Heart right ventricle (tissue), 16 donors: ENCODE results near the gene RAD51B. TPM values are rescaled to one million over a fixed set of nuclear protein-coding genes. Genes with fewer than 3 reads are reported as not detected.

Experiments used
- ATAC-seq, 8 donors: fragments of 200-7000 bp; cut with Tn5 transposase; one replicate each; pipeline ENCODE4 v1.9.1; 2020; ENCODE audit warnings: mild to moderate bottlenecking in 8 of 8, moderate library complexity in 8 of 8, moderate number of reproducible peaks in 1 of 8
- DNase-seq, 2 donors: peaks; one replicate each; pipeline ENCODE4 v3.0.0-alpha.2; 2020
- H3K27ac ChIP-seq, 10 donors: fragments of 200-600 bp; sonication (generic) in 2 of 10; one replicate each; pipeline versions ENCODE4 v1.5.0 to v1.8.0; 2020 to 2022; ENCODE audit warnings: mild to moderate bottlenecking in 3 of 10
- H3K27me3 ChIP-seq, 7 donors: fragments of 200-600 bp; one replicate each; pipeline ENCODE4 v1.8.0; 2021 to 2022; ENCODE audit warnings: mild to moderate bottlenecking in 2 of 7
- H3K36me3 ChIP-seq, 9 donors: fragments of 200-600 bp; sonication (generic) in 1 of 9; one replicate each; pipeline versions ENCODE4 v1.5.0 to v1.8.0; 2020 to 2022; ENCODE audit warnings: mild to moderate bottlenecking in 2 of 9
- H3K4me1 ChIP-seq, 9 donors: fragments of 200-600 bp; sonication (generic) in 1 of 9; one replicate each; pipeline versions ENCODE4 v1.5.0 to v1.8.0; 2020 to 2022; ENCODE audit warnings: mild to moderate bottlenecking in 4 of 9
- H3K4me3 ChIP-seq, 10 donors: fragments of 200-600 bp; sonication (generic) in 2 of 10; one replicate each; pipeline versions ENCODE4 v1.5.0 to v1.8.0; 2020 to 2022; ENCODE audit warnings: mild to moderate bottlenecking in 7 of 10, moderate library complexity in 2 of 10
- H3K9me3 ChIP-seq, 11 donors: fragments of 200-600 bp in 10 of 11; sonication (generic) in 2 of 11; one replicate each; pipeline versions ENCODE4 v1.5.0 to v1.8.0; 2013 to 2022; ENCODE audit warnings: mild to moderate bottlenecking in 2 of 11, control low read depth in 1 of 11, moderate library complexity in 1 of 11
- CTCF ChIP-seq, 9 donors: fragments of 200-600 bp; sonication (generic) in 2 of 9; IDR thresholded peaks; one replicate each; pipeline versions ENCODE4 v1.5.0 to v1.8.0; 2021 to 2022; ENCODE audit warnings: antibody characterized with exemption in 9 of 9, mild to moderate bottlenecking in 5 of 9, moderate library complexity in 1 of 9
- WGBS, 2 donors: extraction: QIAGEN DNeasy Blood & Tissue Kit; methylation state at CpG; one replicate each; pipeline ENCODE4 v1.1.7; 2013; ENCODE audit warnings: inconsistent platforms in 1 of 2; 5-methylcytosine and 5-hydroxymethylcytosine counted together
- intact Hi-C, 10 donors: fragments of 100-400 bp; cut with DNase I; formaldehyde crosslinking; loops; one replicate each; pipeline versions ENCODE4 v1.11.1 to v1.14.2; 2022
- polyA plus RNA-seq, 2 donors: library from polyadenylated mRNA; stranded (reverse); fragments of 200-250 nt; gene quantifications; one replicate each; pipeline ENCODE4 v1.2.3, GENCODE V29; 2013
- total RNA-seq, 10 donors: library from RNA; stranded (reverse); fragmentation: NEBNext Ultra II Directional in 3 of 10; extraction: Animal tissue kit (Norgen Biotek cat#: 25700) in 3 of 10; gene quantifications; one replicate each; pipeline versions ENCODE4 v1.2.1 to v1.2.4, GENCODE V29; 2021 to 2023
- donor health status: Arrhythmogenic right ventricular cardiomyopathy.
- donor health status: ischemic (EF 13 %, LVEDD 7.1; RV severe dilation, severe dysfunction).
- donor health status: healthy with polysubstance abuse.
- donor health status: DM: no; HTN: yes; CAD: no.
- donor health status: DM: no; HTN: no; CAD: no.
- donor health status: ischemic (EF 25% LVEDD 6.9; RV normal size, moderate dysfunction).
- donor health status: ischemic (EF 25% LVEDD 5.7; RV mildly dilated, moderate dysfunction).
- donor health status: healthy.
- donor health status: DM: yes; HTN: yes; CAD: no.
- donor health status: Ischemic cardiomyopathy.
- donor health status: ischemic (EF 35%, LVEDD 5.7; RV mildly dilated, moderate dysfunction).
- donor health status: nonischemic (EF 11% LVEDD 7.7; RV severe dilation, severe dysfunction).
- donor health status: DM: yes; HTN: yes; CAD: no.
- donor health status: PGD.
- donor health status: ischemic (EF 29% LVEDD 5.4; RV normal size, mild dysfunction).
- donor health status: nonischemic (EF 23%, LVEDD 6.1; RV moderate dilation, normal function).

Gene RAD51B
- total and polyA plus RNA-seq, 12 donors, result 0.88 to 8.6 (median 3.5) TPM

GRCh38 chr14:68532496-68532895 is 712.9 kb downstream of the RAD51B start:
- intact Hi-C loops, result no loop called here
- H3K36me3 ChIP-seq, result no peaks in the 10 kb centered on the region

GRCh38 chr14:68534276-68534675 is 714.7 kb downstream of the RAD51B start:
- intact Hi-C loops, result no loop called here
- ATAC-seq, result no peak
- Histone ChIP-seq H3K36me3 (no peaks in the 10 kb centered on the region), H3K27ac (no peak overlapping the region), H3K27me3 (no peaks in the 10 kb centered on the region), H3K4me3 (no peak overlapping the region), H3K9me3 (peaks cover 0 to 29% (median 16%) of the 10 kb centered on the region in 11 donors), H3K4me1 (peaks cover 0 to 14% (median 7%) of the 10 kb centered on the region in 9 donors)
- WGBS, 2 donors, result 96 to 98% methylated on average over 3 of the region's 3 CpGs
- no peak for DNase-seq
- no peak for TF ChIP-seq CTCF (IDR thresholded peaks at IDR 0.05)

More at GRCh38 chr14:68532496-68532895, 712.9 kb downstream of the RAD51B start:
- no peak overlapping the region for H3K27ac ChIP-seq
- DNase-seq (no peak), ATAC-seq (no peak)
- no peak for TF ChIP-seq CTCF (IDR thresholded peaks at IDR 0.05)
- no peaks in the 10 kb centered on the region for H3K27me3 ChIP-seq
- H3K4me3 ChIP-seq, result no peak overlapping the region
- H3K9me3 ChIP-seq, result peaks cover 0 to 33% (median 16%) of the 10 kb centered on the region in 11 donors
- peaks cover 0 to 10% (median 6%) of the 10 kb centered on the region in 9 donors for H3K4me1 ChIP-seq

GRCh38 chr14:68535404-68536017 is 715.9 kb downstream of the RAD51B start:
- WGBS, 2 donors, result 92 to 98% methylated on average over 5 of the region's 5 CpGs
- H3K36me3 ChIP-seq, result no peaks in the 10 kb centered on the region
- H3K9me3 ChIP-seq, result peaks cover 0 to 18% (median 13%) of the 10 kb centered on the region in 11 donors
- intact Hi-C loops, result no loop called here
- H3K27me3 ChIP-seq, result no peaks in the 10 kb centered on the region
- TF ChIP-seq CTCF (IDR thresholded peaks at IDR 0.05), result no peak
- H3K4me1 ChIP-seq, result peaks cover 0 to 26% (median 12%) of the 10 kb centered on the region in 9 donors
- ATAC-seq (no peak), DNase-seq (no peak)
- no peak overlapping the region for H3K4me3 ChIP-seq
- no peak overlapping the region for H3K27ac ChIP-seq

- WGBS, 2 donors, result 94 to 98% methylated on average over 1 of the region's 1 CpG
- Histone ChIP-seq H3K4me1 (peaks cover 0 to 26% (median 12%) of the 10 kb centered on the region in 9 donors), H3K9me3 (peaks cover 0 to 13% (median 8%) of the 10 kb centered on the region in 11 donors), H3K27me3 (no peaks in the 10 kb centered on the region), H3K4me3 (no peak overlapping the region), H3K27ac (no peak overlapping the region), H3K36me3 (no peaks in the 10 kb centered on the region)
- TF ChIP-seq CTCF (IDR thresholded peaks at IDR 0.05), result no peak
- intact Hi-C loops, result no loop called here
- DNase-seq (no peak), ATAC-seq (no peak)
These were observed 716.4 kb downstream of the RAD51B start for GRCh38 chr14:68536018-68536410.
